ENCODE data around the gene CORIN. TPM values are rescaled to one million over a fixed set of nuclear protein-coding genes. Genes with fewer than 3 reads are reported as not detected.

The CORIN gene
- polyA plus RNA-seq, 3 donors: 0.01 TPM; not detected in 2

DNA sequence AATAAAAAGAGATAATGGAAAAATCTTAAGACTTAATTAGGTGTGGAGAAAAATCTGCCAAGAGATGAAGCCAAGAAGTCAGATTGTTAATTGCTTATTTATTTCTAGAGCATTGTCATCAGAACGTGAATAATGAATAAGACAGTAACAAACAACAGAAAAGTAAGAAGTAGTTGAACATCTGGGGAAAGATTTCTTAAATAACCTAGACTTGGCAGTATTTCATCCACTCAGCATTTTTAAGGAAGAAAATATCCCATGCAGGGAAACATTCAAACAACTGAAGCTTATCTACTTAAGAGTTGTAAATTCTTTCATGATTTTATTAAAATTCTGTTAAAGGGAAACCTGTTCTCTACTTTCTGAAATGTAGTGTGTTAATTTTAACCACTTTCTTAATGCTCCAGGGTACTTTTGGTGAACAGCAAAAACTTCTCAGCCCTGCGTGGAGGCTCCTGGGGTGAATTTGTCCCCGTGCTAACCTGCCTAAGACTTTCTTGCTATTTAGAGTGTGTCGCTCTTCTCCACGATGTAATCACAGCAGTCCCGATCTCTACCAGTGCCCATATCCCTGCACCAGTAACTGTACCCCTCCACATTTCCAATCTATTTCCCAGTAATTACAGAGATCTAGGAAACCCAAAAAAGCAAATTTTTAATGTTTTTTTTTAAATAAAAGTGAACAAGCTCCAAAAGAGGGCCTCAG lies 124.6 kb downstream of the CORIN start:
- Histone ChIP-seq H3K27ac (ENCODE audit: low read depth in 1 of 2, low read length in 2 of 2) (no peak overlapping the region), H3K36me3 (replicated peaks in 1 of 2; ENCODE audit: control insufficient read depth in 1 of 2, insufficient read depth in 2 of 2, low read length in 2 of 2) (no peaks in the 10 kb centered on the region), H3K9ac (ENCODE audit: insufficient read depth, low read length, poor library complexity, severe bottlenecking) (no peak overlapping the region), H3K4me1 (ENCODE audit: control insufficient read depth in 1 of 2, insufficient read depth in 2 of 2, low read length in 2 of 2) (no peaks in the 10 kb centered on the region), H3K79me2 (ENCODE audit: insufficient read depth, low read length) (no peaks in the 10 kb centered on the region), H4K20me1 (ENCODE audit: insufficient read depth, low read length) (no peaks in the 10 kb centered on the region), H3K4me2 (replicated peaks; ENCODE audit: extremely low read depth, low read length, poor library complexity, severe bottlenecking) (no peak overlapping the region), H3K9me3 (replicated peaks in 1 of 2; ENCODE audit: control insufficient read depth in 1 of 2, insufficient read depth in 1 of 2, low read length in 2 of 2) (no peaks in the 10 kb centered on the region), H3K27me3 (ENCODE audit: control insufficient read depth in 2 of 2, insufficient read depth in 2 of 2, low read length in 2 of 2) (no peaks in the 10 kb centered on the region), H3K4me3 (replicated peaks in 1 of 3; ENCODE audit: low read depth in 2 of 3, low read length in 3 of 3) (no peak overlapping the region), H2AFZ (ENCODE audit: insufficient read depth, low read depth, low read length, poor library complexity, severe bottlenecking) (no peak overlapping the region)
- DNase-seq: no peak
- Mint-ChIP-seq H3K36me3 (no peaks in the 10 kb centered on the region), H3K4me1 (peaks cover 1% of the 10 kb centered on the region), H3K9me3 (no peaks in the 10 kb centered on the region), H3K27me3 (ENCODE audit: low read depth in 3 of 3) (peaks cover 0 to 5% (median 2%) of the 10 kb centered on the region in 3 donors), H3K27ac (no peak overlapping the region), H3K4me3 (no peak overlapping the region)
- WGBS (ENCODE audit: insufficient coverage): no CpG with 5 or more reads among the region's 6 CpGs
- intact Hi-C loops (cut with micrococcal nuclease): no loop called here
- TF ChIP-seq, protein P1, sequence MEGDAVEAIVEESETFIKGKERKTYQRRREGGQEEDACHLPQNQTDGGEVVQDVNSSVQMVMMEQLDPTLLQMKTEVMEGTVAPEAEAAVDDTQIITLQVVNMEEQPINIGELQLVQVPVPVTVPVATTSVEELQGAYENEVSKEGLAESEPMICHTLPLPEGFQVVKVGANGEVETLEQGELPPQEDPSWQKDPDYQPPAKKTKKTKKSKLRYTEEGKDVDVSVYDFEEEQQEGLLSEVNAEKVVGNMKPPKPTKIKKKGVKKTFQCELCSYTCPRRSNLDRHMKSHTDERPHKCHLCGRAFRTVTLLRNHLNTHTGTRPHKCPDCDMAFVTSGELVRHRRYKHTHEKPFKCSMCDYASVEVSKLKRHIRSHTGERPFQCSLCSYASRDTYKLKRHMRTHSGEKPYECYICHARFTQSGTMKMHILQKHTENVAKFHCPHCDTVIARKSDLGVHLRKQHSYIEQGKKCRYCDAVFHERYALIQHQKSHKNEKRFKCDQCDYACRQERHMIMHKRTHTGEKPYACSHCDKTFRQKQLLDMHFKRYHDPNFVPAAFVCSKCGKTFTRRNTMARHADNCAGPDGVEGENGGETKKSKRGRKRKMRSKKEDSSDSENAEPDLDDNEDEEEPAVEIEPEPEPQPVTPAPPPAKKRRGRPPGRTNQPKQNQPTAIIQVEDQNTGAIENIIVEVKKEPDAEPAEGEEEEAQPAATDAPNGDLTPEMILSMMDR (IDR thresholded peaks at IDR 0.05): no peak

DNA sequence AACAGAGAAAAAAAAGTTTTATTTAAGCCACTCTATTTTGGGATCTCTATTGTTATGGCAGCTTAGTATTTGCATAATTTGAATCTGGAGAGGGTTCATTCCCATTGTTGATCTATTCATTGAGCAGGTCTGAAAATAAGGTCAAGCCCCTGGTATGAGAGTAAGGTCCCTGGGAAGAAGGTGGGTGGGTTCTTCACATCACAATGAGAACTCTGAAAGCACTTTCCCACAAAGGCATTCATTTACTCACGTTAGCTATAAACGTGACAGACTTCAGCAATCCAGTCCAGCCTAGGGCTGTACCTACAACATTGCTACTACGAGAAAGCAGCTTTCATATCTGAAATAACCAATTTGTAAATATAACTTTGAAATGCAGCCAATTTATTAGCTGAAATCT lies 126.2 kb downstream of the CORIN start:
- no peaks in the 10 kb centered on the region for H3K9me3 Mint-ChIP-seq
- H3K4me1 Mint-ChIP-seq: peaks cover 1% of the 10 kb centered on the region
- H3K79me2 ChIP-seq (ENCODE audit: insufficient read depth, low read length): no peaks in the 10 kb centered on the region
- H3K27me3 Mint-ChIP-seq (ENCODE audit: low read depth in 3 of 3): peaks cover 0 to 5% (median 2%) of the 10 kb centered on the region in 3 donors
- H3K36me3 ChIP-seq (replicated peaks in 1 of 2; ENCODE audit: control insufficient read depth in 1 of 2, insufficient read depth in 2 of 2, low read length in 2 of 2): no peaks in the 10 kb centered on the region
- no peak overlapping the region for H3K4me2 ChIP-seq (replicated peaks; ENCODE audit: extremely low read depth, low read length, poor library complexity, severe bottlenecking)
- WGBS (ENCODE audit: insufficient coverage): 100% methylated on average over 2 of the region's 3 CpGs
- H3K27ac Mint-ChIP-seq: no peak overlapping the region
- no peaks in the 10 kb centered on the region for H3K36me3 Mint-ChIP-seq
- H4K20me1 ChIP-seq (ENCODE audit: insufficient read depth, low read length): no peaks in the 10 kb centered on the region
- intact Hi-C loops (cut with micrococcal nuclease): no loop called here
- H3K4me3 Mint-ChIP-seq: no peak overlapping the region
- no peak overlapping the region for H3K4me3 ChIP-seq (replicated peaks in 1 of 3; ENCODE audit: low read depth in 2 of 3, low read length in 3 of 3)
- H3K9ac ChIP-seq (ENCODE audit: insufficient read depth, low read length, poor library complexity, severe bottlenecking): no peak overlapping the region
- no peaks in the 10 kb centered on the region for H3K9me3 ChIP-seq (replicated peaks in 1 of 2; ENCODE audit: control insufficient read depth in 1 of 2, insufficient read depth in 1 of 2, low read length in 2 of 2)
- H3K27me3 ChIP-seq (ENCODE audit: control insufficient read depth in 2 of 2, insufficient read depth in 2 of 2, low read length in 2 of 2): no peaks in the 10 kb centered on the region
- no peaks in the 10 kb centered on the region for H3K4me1 ChIP-seq (ENCODE audit: control insufficient read depth in 1 of 2, insufficient read depth in 2 of 2, low read length in 2 of 2)
- no peak overlapping the region for H2AFZ ChIP-seq (ENCODE audit: insufficient read depth, low read depth, low read length, poor library complexity, severe bottlenecking)
- no peak overlapping the region for H3K27ac ChIP-seq (ENCODE audit: low read depth in 1 of 2, low read length in 2 of 2)
- no peak for DNase-seq
- TF ChIP-seq, protein P1 (IDR thresholded peaks at IDR 0.05): no peak
